T-cell (primary cell): ENCODE data around the gene SPDL1. TPM values are rescaled to one million over a fixed set of nuclear protein-coding genes. Genes with fewer than 3 reads are reported as not detected.

Source experiments
- ATAC-seq, 4 experiments: fragments of 200-7000 bp in 3 of 4; fragments of 150-1000 bp in 1 of 4; cut with Tn5 transposase; replicated peaks in 1 of 4; 1 replicate in 3 of 4; 2 replicates in 1 of 4; pipeline ENCODE4 v1.10.0; 2021; ENCODE audit warnings: moderate library complexity in 3 of 4, mild to moderate bottlenecking in 2 of 4, moderate number of reproducible peaks in 1 of 4
- CTCF ChIA-PET, 2 donors: fragments of 300-600 bp; sonication (Branson Sonifier 250); formaldehyde crosslinking; loops; one replicate each; lab custom pipeline; 2022; ENCODE audit warnings: antibody characterized with exemption in 2 of 2; lab: Charles Lee
- POLR2A ChIA-PET, 2 donors: fragments of 300-600 bp; sonication (Branson Sonifier 250); formaldehyde crosslinking; loops; one replicate each; lab custom pipeline; 2022; ENCODE audit warnings: antibody characterized with exemption in 2 of 2; lab: Charles Lee
- DNase-seq, 35 experiments: peaks; one replicate each; pipeline versions ENCODE4 v3.0.0 to v3.0.0-alpha.2; 2013 to 2023
- H3K27ac ChIP-seq: one replicate; pipeline ENCODE4 v1.5.1; 2013; ENCODE audit warnings: low read length
- H3K27me3 ChIP-seq, 2 experiments: replicated peaks in 1 of 2; 1 replicate in 1 of 2; 2 replicates in 1 of 2; pipeline versions ENCODE4 v1.6.1 to v1.7.0; 2013; ENCODE audit warnings: low read length in 1 of 2, mixed read lengths in 1 of 2; ENCODE audit not compliant: control insufficient read depth in 2 of 2, insufficient read depth in 2 of 2; ENCODE audit errors: extremely low read depth in 1 of 2
- H3K36me3 ChIP-seq, 2 donors: 1 replicate in 1 of 2; 2 replicates in 1 of 2; pipeline versions ENCODE4 v1.6.1 to v1.7.0; 2013; ENCODE audit warnings: low read length in 1 of 2; ENCODE audit not compliant: control insufficient read depth in 2 of 2, insufficient read depth in 1 of 2; ENCODE audit errors: extremely low read depth in 1 of 2
- H3K4me1 ChIP-seq, 2 experiments: 1 replicate in 1 of 2; 2 replicates in 1 of 2; pipeline versions ENCODE4 v1.6.1 to v1.7.0; 2013; ENCODE audit warnings: low read length in 2 of 2, mixed read lengths in 1 of 2; ENCODE audit not compliant: insufficient read depth in 2 of 2, control insufficient read depth in 1 of 2; ENCODE audit errors: extremely low read depth in 1 of 2
- H3K4me3 ChIP-seq, 2 donors: 1 replicate in 1 of 2; 2 replicates in 1 of 2; pipeline versions ENCODE4 v1.5.1 to v1.7.0; 2013; ENCODE audit warnings: mild to moderate bottlenecking in 2 of 2, low read length in 1 of 2, moderate library complexity in 1 of 2; ENCODE audit not compliant: control insufficient read depth in 1 of 2; ENCODE audit errors: extremely low read depth in 1 of 2
- H3K9me3 ChIP-seq: 2 replicates; pipeline ENCODE4 v1.7.0; 2013
- H3K27ac Mint-ChIP-seq, 2 donors: one replicate each; pipeline ENCODE4 v1.8.0; 2020 to 2021; ENCODE audit warnings: mild to moderate bottlenecking in 2 of 2, mixed read lengths in 2 of 2
- H3K27me3 Mint-ChIP-seq, 2 donors: one replicate each; pipeline ENCODE4 v1.8.0; 2021 to 2022; ENCODE audit warnings: mixed read lengths in 2 of 2
- H3K36me3 Mint-ChIP-seq: one replicate; pipeline ENCODE4 v1.8.0; 2021; ENCODE audit warnings: mixed read lengths
- H3K4me1 Mint-ChIP-seq, 3 donors: one replicate each; pipeline ENCODE4 v1.8.0; 2020 to 2022; ENCODE audit warnings: mixed read lengths in 3 of 3, mild to moderate bottlenecking in 1 of 3
- H3K4me3 Mint-ChIP-seq, 3 donors: one replicate each; pipeline ENCODE4 v1.8.0; 2020 to 2022; ENCODE audit warnings: mild to moderate bottlenecking in 3 of 3, mixed read lengths in 3 of 3, moderate library complexity in 3 of 3
- H3K9me3 Mint-ChIP-seq, 3 donors: one replicate each; pipeline ENCODE4 v1.8.0; 2020 to 2022; ENCODE audit warnings: mixed read lengths in 3 of 3
- WGBS: methylation state at CpG from one replicate; pipeline ENCODE4 v1.1.5; 2013; ENCODE audit warnings: missing lambda C conversion rate; ENCODE audit not compliant: insufficient coverage; 5-methylcytosine and 5-hydroxymethylcytosine counted together
- total RNA-seq, 35 experiments: library from RNA in 6 of 35; stranded (reverse) in 6 of 35; fragments of 120-200 nt in 1 of 35; gene quantifications; one replicate each; pipeline versions ENCODE4 v1.2.1 to v1.2.4 and lab custom pipeline; 2013 to 2026

SPDL1 gene
- total RNA-seq, 5 donors from 2014 or later (not counting 1 experiment from before 2014, with no cell fraction given), result 3.2 to 13.8 (median 11.9) TPM

GRCh38 chr5:169576181-169576598 is 7.4 kb upstream of the SPDL1 start:
- H3K4me1 ChIP-seq, result no peaks in the 10 kb centered on the region
- H3K27ac Mint-ChIP-seq, result no peak overlapping the region
- H3K36me3 ChIP-seq, result no peaks in the 10 kb centered on the region
- no peak for DNase-seq
- H3K4me3 Mint-ChIP-seq, result no peak overlapping the region
- no peaks in the 10 kb centered on the region for H3K36me3 Mint-ChIP-seq
- H3K9me3 Mint-ChIP-seq, result no peaks in the 10 kb centered on the region
- no peaks in the 10 kb centered on the region for H3K4me1 Mint-ChIP-seq
- ChIA-PET POLR2A (no interaction called here), CTCF (no interaction called here)
- H3K27ac ChIP-seq, result no peak overlapping the region
- 60% methylated on average over 1 of the region's 3 CpGs for WGBS
- ATAC-seq, result no peak
- H3K27me3 Mint-ChIP-seq, result peaks cover 15 to 23% of the 10 kb centered on the region in 2 donors
- H3K9me3 ChIP-seq, result no peaks in the 10 kb centered on the region
- H3K27me3 ChIP-seq, result peaks cover 0 to 6% of the 10 kb centered on the region in 2 experiments
- no peak overlapping the region for H3K4me3 ChIP-seq

DNA sequence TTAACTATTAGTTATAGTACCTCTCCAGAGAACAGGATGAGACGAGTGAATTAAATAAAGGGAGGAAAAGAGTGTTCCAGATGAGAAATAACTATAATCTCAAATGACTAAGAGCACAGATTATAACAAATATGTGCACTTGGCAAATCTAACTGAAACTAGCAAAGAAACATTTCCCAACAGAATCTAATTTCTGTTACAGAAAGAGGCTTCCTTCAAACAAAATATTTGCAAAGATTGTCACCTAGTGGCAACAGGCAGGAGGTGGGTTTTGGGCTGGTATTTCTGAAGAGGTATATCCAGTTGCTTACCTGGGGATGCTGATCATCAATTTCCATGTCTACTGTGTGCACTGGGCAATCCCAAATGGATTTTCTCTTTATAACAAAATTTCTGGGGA is 5.6 kb upstream of the SPDL1 start:
- CTCF ChIA-PET, result no interaction called here
- H3K9me3 Mint-ChIP-seq, result no peaks in the 10 kb centered on the region
- peaks cover 0 to 6% of the 10 kb centered on the region in 2 experiments for H3K27me3 ChIP-seq
- no peak overlapping the region for H3K4me3 ChIP-seq
- H3K27ac Mint-ChIP-seq, result peak overlapping the region in 1 of 2 donors; percentile 37
- ATAC-seq, result no peak
- WGBS, result no CpG with 5 or more reads among the region's 1 CpG
- H3K27me3 Mint-ChIP-seq, result peaks cover 12 to 21% of the 10 kb centered on the region in 2 donors
- H3K36me3 Mint-ChIP-seq, result no peaks in the 10 kb centered on the region
- no peaks in the 10 kb centered on the region for H3K36me3 ChIP-seq
- POLR2A ChIA-PET, result no interaction called here
- no peak overlapping the region for H3K27ac ChIP-seq
- no peaks in the 10 kb centered on the region for H3K9me3 ChIP-seq
- peaks cover 0 to 2% of the 10 kb centered on the region in 2 experiments for H3K4me1 ChIP-seq
- no peak for DNase-seq
- H3K4me3 Mint-ChIP-seq, result no peak overlapping the region
- H3K4me1 Mint-ChIP-seq, result peaks cover 0 to 9% (median 8%) of the 10 kb centered on the region in 3 donors

- WGBS, result 63% methylated on average over 3 of the region's 5 CpGs
- Mint-ChIP-seq H3K9me3 (no peaks in the 10 kb centered on the region), H3K27ac (no peak overlapping the region), H3K36me3 (no peaks in the 10 kb centered on the region), H3K27me3 (peaks cover 5 to 8% of the 10 kb centered on the region in 2 donors), H3K4me1 (peaks cover 16 to 32% (median 31%) of the 10 kb centered on the region in 3 donors), H3K4me3 (no peak overlapping the region)
- H3K27me3 ChIP-seq, result peaks cover 0 to 6% of the 10 kb centered on the region in 2 experiments
- DNase-seq (no peak), ATAC-seq (no peak)
- H3K27ac ChIP-seq, result no peak overlapping the region
- no peaks in the 10 kb centered on the region for H3K9me3 ChIP-seq
- H3K4me1 ChIP-seq, result peaks cover 10 to 11% of the 10 kb centered on the region in 2 experiments
- no peaks in the 10 kb centered on the region for H3K36me3 ChIP-seq
- POLR2A ChIA-PET, result interaction anchor here in 1 of 2 donors (0.5 to 0.7 kb wide), 2 partner anchors 130 to 536 kb away, joined by 3 read pairs; no protein-coding TSS in a partner anchor
- CTCF ChIA-PET, result interaction anchor here (0.7 to 1.4 kb wide), 6 partner anchors 12 to 1827 kb away, joined by 3 to 7 read pairs (median 4); no protein-coding TSS in a partner anchor
- H3K4me3 ChIP-seq, result no peak overlapping the region
Measured at GRCh38 chr5:169580964-169581363, 2.6 kb upstream of the SPDL1 start.

DNA sequence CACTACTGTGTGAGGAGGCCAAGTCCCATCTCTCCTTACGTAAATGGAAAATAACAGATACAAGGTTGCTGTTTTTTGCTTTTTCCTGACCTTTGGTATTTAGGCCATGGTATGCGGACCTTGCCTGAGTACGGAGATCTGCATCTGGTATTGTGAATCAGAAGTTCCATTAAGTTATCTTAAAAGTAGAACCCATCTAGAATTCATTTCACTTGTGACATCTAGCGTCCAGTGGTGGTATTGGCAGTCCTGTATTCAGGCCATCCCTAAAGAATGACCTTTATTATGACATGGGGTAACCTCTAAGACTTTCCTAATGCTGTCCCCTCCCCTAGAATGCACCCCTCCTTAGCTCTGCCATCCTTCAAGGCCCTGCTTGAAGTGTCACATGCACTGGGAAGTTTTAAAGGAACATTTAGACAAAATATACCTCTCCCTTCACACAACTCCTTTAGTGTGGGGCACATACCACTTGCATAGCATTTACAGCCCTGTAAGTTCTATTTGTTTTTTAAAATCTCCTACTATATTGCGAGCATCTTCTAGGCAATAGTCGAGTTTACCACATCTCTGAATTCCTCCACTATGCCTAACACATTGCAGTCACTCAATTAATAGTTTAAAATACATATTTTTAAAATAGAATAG is 1.9 kb upstream of the SPDL1 start:
- H3K27ac Mint-ChIP-seq, result peak overlapping the region in 1 of 2 donors; percentile 39
- ATAC-seq, result peak in 3 of 4 experiments; percentile 18 to 32 (median 21)
- Histone ChIP-seq H3K4me3 (no peak overlapping the region), H3K27ac (no peak overlapping the region), H3K36me3 (no peaks in the 10 kb centered on the region), H3K4me1 (peaks cover 10 to 11% of the 10 kb centered on the region in 2 experiments), H3K9me3 (no peaks in the 10 kb centered on the region), H3K27me3 (no peaks in the 10 kb centered on the region)
- peaks cover 22 to 37% (median 36%) of the 10 kb centered on the region in 3 donors for H3K4me1 Mint-ChIP-seq
- peaks cover 0 to 4% of the 10 kb centered on the region in 2 donors for H3K27me3 Mint-ChIP-seq
- no peaks in the 10 kb centered on the region for H3K9me3 Mint-ChIP-seq
- ChIA-PET CTCF (interaction anchor here (1.0 to 1.4 kb wide), 4 partner anchors 17 to 1827 kb away, joined by 3 to 4 read pairs (median 3); partner anchors contain the start of gene DOCK2 (in 1 of the 2)), POLR2A (interaction anchor here in 1 of 2 donors (0.6 kb wide), 1 partner anchor 312 kb away, joined by 4 read pairs; no protein-coding TSS in a partner anchor)
- no CpG with 5 or more reads among the region's 6 CpGs for WGBS
- DNase-seq, result peak in 33 of 35 experiments; percentile 1 to 70 (median 28)
- H3K4me3 Mint-ChIP-seq, result peak overlapping the region in 1 of 3 donors; percentile 41
- H3K36me3 Mint-ChIP-seq, result no peaks in the 10 kb centered on the region

GRCh38 chr5:169583101-169583423 is 511 bp upstream of the SPDL1 start:
- WGBS, result 0% methylated on average over 2 of the region's 7 CpGs
- peak overlapping the region; percentile 59 for H3K27ac ChIP-seq
- peaks cover 27 to 39% (median 39%) of the 10 kb centered on the region in 3 donors for H3K4me1 Mint-ChIP-seq

DNA sequence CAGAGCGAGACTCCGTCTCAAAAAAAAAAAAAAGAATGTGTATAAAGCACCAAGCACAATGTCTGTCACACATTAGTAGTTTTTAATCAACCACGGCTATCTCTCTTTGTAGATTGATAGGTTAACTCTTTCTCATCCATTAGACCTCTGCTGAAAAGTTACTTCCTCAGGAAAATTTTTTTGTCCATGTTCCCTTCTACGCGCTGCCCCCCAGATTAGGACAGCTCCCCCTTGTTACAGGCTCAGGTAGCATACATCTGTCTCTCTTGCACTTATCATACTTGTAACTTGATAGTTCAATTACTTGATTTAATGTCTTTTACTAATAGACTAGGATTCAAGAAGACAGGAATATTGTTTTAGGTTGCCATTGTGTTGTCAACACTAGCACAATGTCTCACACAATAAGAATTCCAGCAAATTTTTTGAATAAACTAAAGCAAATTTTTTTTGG is 1.5 kb downstream of the SPDL1 start:
- Histone ChIP-seq H3K36me3 (peaks cover 0 to 12% of the 10 kb centered on the region in 2 donors), H3K4me3 (no peak overlapping the region), H3K27ac (no peak overlapping the region), H3K4me1 (peaks cover 10 to 11% of the 10 kb centered on the region in 2 experiments), H3K27me3 (no peaks in the 10 kb centered on the region), H3K9me3 (no peaks in the 10 kb centered on the region)
- H3K27ac Mint-ChIP-seq, result no peak overlapping the region
- no peaks in the 10 kb centered on the region for H3K9me3 Mint-ChIP-seq
- H3K4me3 Mint-ChIP-seq, result peak overlapping the region; percentile 95 to 98 (median 97)
- DNase-seq, result no peak
- no peaks in the 10 kb centered on the region for H3K27me3 Mint-ChIP-seq
- H3K36me3 Mint-ChIP-seq, result peaks cover 17% of the 10 kb centered on the region
- WGBS, result no CpG with 5 or more reads among the region's 5 CpGs
- CTCF ChIA-PET, result no interaction called here
- POLR2A ChIA-PET, result no interaction called here
- ATAC-seq, result no peak
- H3K4me1 Mint-ChIP-seq, result peaks cover 27 to 39% (median 39%) of the 10 kb centered on the region in 3 donors

More at GRCh38 chr5:169583101-169583423, 511 bp upstream of the SPDL1 start:
- H3K27me3 ChIP-seq, result no peaks in the 10 kb centered on the region
- H3K9me3 ChIP-seq, result no peaks in the 10 kb centered on the region
- DNase-seq (no peak), ATAC-seq (peak in 3 of 4 experiments; percentile 37 to 52 (median 39))
- POLR2A ChIA-PET, result interaction anchor here in 1 of 2 donors (0.7 to 1.1 kb wide), 3 partner anchors 55 to 247 kb away, joined by 4 to 11 read pairs (median 6); no protein-coding TSS in a partner anchor
- Mint-ChIP-seq H3K4me3 (peak overlapping the region; percentile 95 to 98 (median 97)), H3K9me3 (no peaks in the 10 kb centered on the region), H3K27ac (peak overlapping the region; percentile 96 to 98), H3K36me3 (no peaks in the 10 kb centered on the region), H3K27me3 (no peaks in the 10 kb centered on the region)
- peaks cover 10 to 11% of the 10 kb centered on the region in 2 experiments for H3K4me1 ChIP-seq
- CTCF ChIA-PET, result interaction anchor here in 1 of 2 donors (0.7 to 1.7 kb wide), 9 partner anchors 13 to 596 kb away, joined by 3 to 14 read pairs (median 4); partner anchors contain the start of gene DOCK2
- H3K4me3 ChIP-seq, result peak overlapping the region; percentile 80 to 93
- no peaks in the 10 kb centered on the region for H3K36me3 ChIP-seq
